NCI-H2196 treated with DMSO at 0.1 percent for 48 hours (cell line): ENCODE measurements around the gene FGFBP2.

Source experiments
- DNase-seq: peaks from one replicate; lab custom pipeline; 2025; ENCODE audit not compliant: unreplicated experiment; lab: John Stamatoyannopoulos, UW

The FGFBP2 gene

GRCh38 chr4:15968551-15969300 lies 5.8 kb upstream of the FGFBP2 start:
- no peak for DNase-seq

GRCh38 chr4:15965325-15965724 lies 2.4 kb upstream of the FGFBP2 start:
- DNase-seq: no peak

GRCh38 chr4:15964159-15964558 lies 1.2 kb upstream of the FGFBP2 start:
- no peak for DNase-seq

- DNase-seq: no peak
These were observed 601 bp upstream of the FGFBP2 start for GRCh38 chr4:15963576-15963975.

- no peak for DNase-seq
These were observed 1.0 kb downstream of the FGFBP2 start for GRCh38 chr4:15961781-15962510.

- no peak for DNase-seq
These were observed 4.4 kb downstream of the FGFBP2 start for GRCh38 chr4:15958562-15958961.

- peak; percentile 28 for DNase-seq
These were observed 6.7 kb downstream of the FGFBP2 start for GRCh38 chr4:15956179-15956850.

GRCh38 chr4:15955670-15956069 lies 7.3 kb downstream of the FGFBP2 start:
- no peak for DNase-seq

GRCh38 chr4:15953625-15954024 lies 9.3 kb downstream of the FGFBP2 start:
- no peak for DNase-seq

GRCh38 chr4:15951781-15952180 lies 11.2 kb downstream of the FGFBP2 start:
- DNase-seq: no peak

GRCh38 chr4:15948826-15949225 lies 14.1 kb downstream of the FGFBP2 start:
- DNase-seq: no peak

- DNase-seq: no peak
These were observed 15.3 kb downstream of the FGFBP2 start for GRCh38 chr4:15947684-15948083.

GRCh38 chr4:15945516-15945915 lies 17.5 kb downstream of the FGFBP2 start:
- no peak for DNase-seq

- no peak for DNase-seq
These were observed 18.1 kb downstream of the FGFBP2 start for GRCh38 chr4:15944895-15945294.

- no peak for DNase-seq
These were observed 20.7 kb downstream of the FGFBP2 start for GRCh38 chr4:15942283-15942682.

- no peak for DNase-seq
These were observed 24.3 kb downstream of the FGFBP2 start, which contains the start of gene FGFBP1 for GRCh38 chr4:15938640-15939039. FGFBP1 (minus strand) TSS chr4:15938740; CDS start chr4:15936632, 2,108 bp downstream.

- DNase-seq: no peak
These were observed 24.8 kb downstream of the FGFBP2 start for GRCh38 chr4:15938182-15938581.

- DNase-seq: no peak
These were observed 26.5 kb downstream of the FGFBP2 start for GRCh38 chr4:15936495-15936894.

GRCh38 chr4:15935504-15936402 lies 27.2 kb downstream of the FGFBP2 start:
- no peak for DNase-seq

GRCh38 chr4:15934259-15934658 lies 28.7 kb downstream of the FGFBP2 start:
- DNase-seq: no peak
